ENCODE data around the gene PROZ. TPM values are rescaled to one million over a fixed set of nuclear protein-coding genes. Genes with fewer than 3 reads are reported as not detected.

The PROZ gene
- total RNA-seq, 1 donor from 2014 or later = not detected

GRCh38 chr13:113220877-113221276 is 62.4 kb downstream of the PROZ start:
- TF ChIP-seq CTCF (IDR thresholded peaks at IDR 0.05; ENCODE audit: partially characterized antibody, unreplicated experiment) = no peak
- no peak for DNase-seq
- no peak overlapping the region for H3K27ac Mint-ChIP-seq (ENCODE audit: unreplicated experiment)
- H3K4me3 Mint-ChIP-seq (ENCODE audit: unreplicated experiment) = no peak overlapping the region
- no peaks in the 10 kb centered on the region for H3K36me3 Mint-ChIP-seq (ENCODE audit: unreplicated experiment)
- peaks cover 4% of the 10 kb centered on the region for H3K9me3 Mint-ChIP-seq (ENCODE audit: unreplicated experiment)
- H3K4me1 Mint-ChIP-seq (ENCODE audit: low read depth, unreplicated experiment) = peaks cover 23% of the 10 kb centered on the region
- H3K27me3 Mint-ChIP-seq (ENCODE audit: unreplicated experiment) = no peaks in the 10 kb centered on the region

Other genes with a start within 250 kb of the PROZ start
- gene MCF2L, start 189.4 kb upstream of the PROZ start, total RNA-seq (ENCODE audit: unreplicated experiment) = 83.0 TPM
- gene F7, start 52.9 kb upstream of the PROZ start, total RNA-seq (ENCODE audit: unreplicated experiment) = not detected
- 0.74 TPM for gene F10, start 35.8 kb upstream of the PROZ start, total RNA-seq (ENCODE audit: unreplicated experiment)
- gene PCID2, start 50.0 kb downstream of the PROZ start, total RNA-seq (ENCODE audit: unreplicated experiment) = 48.4 TPM
- gene CUL4A, start 51.0 kb downstream of the PROZ start, total RNA-seq (ENCODE audit: unreplicated experiment) = 43.2 TPM
- gene LAMP1, start 138.6 kb downstream of the PROZ start, total RNA-seq (ENCODE audit: unreplicated experiment) = 113 TPM
- gene GRTP1, start 205.5 kb downstream of the PROZ start, total RNA-seq (ENCODE audit: unreplicated experiment) = 2.4 TPM